Skin epidermis (tissue), 12 donors: ENCODE results near the gene NFYA.
A peak's percentile ranks its signal among the peaks of the same experiment; 100 is the strongest.

Experiments used
- H3K27ac ChIP-seq, 21 experiments: fragments of 200-600 bp; sonication (generic) in 11 of 21; one replicate each; pipeline ENCODE4 v1.5.0; 2020; ENCODE audit warnings: mild to moderate bottlenecking in 3 of 21, inconsistent platforms in 2 of 21, moderate library complexity in 2 of 21
- H3K4me3 ChIP-seq, 7 experiments: fragments of 200-600 bp; sonication (generic) in 2 of 7; one replicate each; pipeline ENCODE4 v1.5.0; 2020; ENCODE audit warnings: inconsistent platforms in 2 of 7, mild to moderate bottlenecking in 2 of 7, moderate library complexity in 1 of 7

NFYA gene

GRCh38 chr6:41043151-41043550, 29.6 kb upstream of the NFYA start:
- Histone ChIP-seq H3K4me3 (no peak overlapping the region), H3K27ac (no peak overlapping the region)

GRCh38 chr6:41045664-41046063, 27.1 kb upstream of the NFYA start:
- no peak overlapping the region for H3K4me3 ChIP-seq
- H3K27ac ChIP-seq = no peak overlapping the region

GRCh38 chr6:41046084-41046483, 26.7 kb upstream of the NFYA start:
- no peak overlapping the region for H3K27ac ChIP-seq
- H3K4me3 ChIP-seq = no peak overlapping the region

- no peak overlapping the region for H3K27ac ChIP-seq
- H3K4me3 ChIP-seq = no peak overlapping the region
Measured at GRCh38 chr6:41047306-41047705, 25.5 kb upstream of the NFYA start.

GRCh38 chr6:41047745-41048732, 24.7 kb upstream of the NFYA start:
- no peak overlapping the region for H3K4me3 ChIP-seq
- H3K27ac ChIP-seq = no peak overlapping the region

- Histone ChIP-seq H3K27ac (no peak overlapping the region), H3K4me3 (no peak overlapping the region)
Measured at GRCh38 chr6:41049521-41049920, 23.3 kb upstream of the NFYA start.

GRCh38 chr6:41049955-41050354, 22.8 kb upstream of the NFYA start:
- no peak overlapping the region for H3K27ac ChIP-seq
- no peak overlapping the region for H3K4me3 ChIP-seq

GRCh38 chr6:41050536-41050935, 22.2 kb upstream of the NFYA start:
- Histone ChIP-seq H3K4me3 (no peak overlapping the region), H3K27ac (no peak overlapping the region)

GRCh38 chr6:41051873-41052272, 20.9 kb upstream of the NFYA start:
- Histone ChIP-seq H3K4me3 (no peak overlapping the region), H3K27ac (peak overlapping the region in 1 of 21 experiments; percentile 42)

- Histone ChIP-seq H3K27ac (peak within 1 kb of the TSS in 1 of 21 experiments; percentile 42), H3K4me3 (no peak within 1 kb of the TSS)
Measured at GRCh38 chr6:41053041-41053440, 19.7 kb upstream of the NFYA start, which contains the start of gene APOBEC2. Gene APOBEC2 (plus strand): TSS chr6:41053202. CDS start chr6:41053348, 146 bp downstream.

GRCh38 chr6:41054511-41054910, 18.3 kb upstream of the NFYA start:
- no peak overlapping the region for H3K4me3 ChIP-seq
- no peak overlapping the region for H3K27ac ChIP-seq

- no peak overlapping the region for H3K4me3 ChIP-seq
- no peak overlapping the region for H3K27ac ChIP-seq
Measured at GRCh38 chr6:41055149-41055548, 17.6 kb upstream of the NFYA start.

GRCh38 chr6:41056768-41057490, 15.8 kb upstream of the NFYA start:
- Histone ChIP-seq H3K27ac (no peak overlapping the region), H3K4me3 (no peak overlapping the region)

- no peak overlapping the region for H3K4me3 ChIP-seq
- H3K27ac ChIP-seq = no peak overlapping the region
Measured at GRCh38 chr6:41058783-41059181, 14.0 kb upstream of the NFYA start.

- Histone ChIP-seq H3K27ac (no peak overlapping the region), H3K4me3 (no peak overlapping the region)
Measured at GRCh38 chr6:41059556-41059955, 13.2 kb upstream of the NFYA start.

GRCh38 chr6:41061196-41061726, 11.5 kb upstream of the NFYA start:
- Histone ChIP-seq H3K27ac (no peak overlapping the region), H3K4me3 (no peak overlapping the region)

- Histone ChIP-seq H3K4me3 (no peak overlapping the region), H3K27ac (no peak overlapping the region)
Measured at GRCh38 chr6:41062056-41062455, 10.7 kb upstream of the NFYA start.

GRCh38 chr6:41063884-41064285, 8.9 kb upstream of the NFYA start:
- Histone ChIP-seq H3K27ac (no peak overlapping the region), H3K4me3 (no peak overlapping the region)

- no peak overlapping the region for H3K27ac ChIP-seq
- H3K4me3 ChIP-seq = no peak overlapping the region
Measured at GRCh38 chr6:41064841-41065240, 7.9 kb upstream of the NFYA start.

GRCh38 chr6:41065550-41066026, 7.2 kb upstream of the NFYA start:
- H3K27ac ChIP-seq = no peak overlapping the region

More at GRCh38 chr6:41065550-41066026, 7.2 kb upstream of the NFYA start:
- no peak overlapping the region for H3K4me3 ChIP-seq
